HCT116 (cell line): ENCODE measurements around the gene CYSRT1. TPM values are rescaled to one million over a fixed set of nuclear protein-coding genes. Genes with fewer than 3 reads are reported as not detected.

Experiments
- ATAC-seq: fragments of 200-7000 bp; cut with Tn5 transposase; 2 replicates; pipeline ENCODE4 v1.9.1; 2020; ENCODE audit warnings: mild to moderate bottlenecking, moderate library complexity
- BruUV-seq: library from RNA; stranded (reverse); fragments of 400-500 nt; replicated peaks from 2 replicates; lab custom pipeline; 2021; lab: Mats Ljungman, UMichigan
- CTCF ChIA-PET: fragments of 300-600 bp; sonication (Branson Sonifier 250); formaldehyde crosslinking; loops from one replicate; lab custom pipeline; 2021; ENCODE audit warnings: antibody characterized with exemption; lab: Charles Lee
- POLR2A ChIA-PET: fragments of 300-600, 350-600 bp; sonication (Branson Sonifier 250); formaldehyde crosslinking; loops from one replicate; lab custom pipeline; 2021; ENCODE audit warnings: antibody characterized with exemption; lab: Charles Lee
- RAD21 ChIA-PET, 2 experiments: fragments of 300-600 bp; sonication (Branson Sonifier 250); formaldehyde crosslinking; loops; one replicate each; lab custom pipeline; 2023; ENCODE audit warnings: low total read pairs in 2 of 2; ENCODE audit not compliant: uncharacterized antibody in 2 of 2, unreplicated experiment in 2 of 2, low non-redundant PET in 1 of 2; lab: Charles Lee
- DNase-seq: peaks from one replicate; pipeline ENCODE4 v3.0.0-alpha.2; 2010; ENCODE audit warnings: low read depth, low spot score
- H2AFZ ChIP-seq: fragments of 200-600 bp; shearing (Covaris generic), sonication (generic); 2 replicates; pipeline ENCODE4 v1.6.1; 2017; ENCODE audit warnings: low read depth, mixed run types, mixed read lengths, antibody characterized with exemption, low read length; ENCODE audit not compliant: poor library complexity, severe bottlenecking
- H3K27ac ChIP-seq: 2 replicates; pipeline ENCODE4 v1.5.1; 2012; ENCODE audit warnings: low read depth, low read length
- H3K27me3 ChIP-seq: fragments of 200-600 bp; sonication (generic); 2 replicates; pipeline ENCODE4 v1.6.1; 2016; ENCODE audit warnings: mixed run types, low read length, mixed read lengths; ENCODE audit not compliant: insufficient read depth
- H3K36me3 ChIP-seq, 2 experiments: fragments of 200-500 bp in 1 of 2; fragments of 200-600 bp in 1 of 2; sonication (Bioruptor generic) in 1 of 2; sonication (generic) in 1 of 2; 2 replicates each; pipeline versions ENCODE4 v1.5.1 to v1.6.1; 2014 to 2016; ENCODE audit warnings: low read length in 2 of 2, inconsistent platforms in 1 of 2, mixed read lengths in 1 of 2, mixed run types in 1 of 2; ENCODE audit not compliant: insufficient read depth in 2 of 2, control insufficient read depth in 1 of 2
- H3K4me1 ChIP-seq, 2 experiments: fragments of 200-600 bp in 1 of 2; sonication (generic) in 1 of 2; 2 replicates each; pipeline versions ENCODE4 v1.5.1 to v1.6.1; 2012 to 2017; ENCODE audit warnings: low read length in 2 of 2, inconsistent platforms in 1 of 2, mild to moderate bottlenecking in 1 of 2, mixed read lengths in 1 of 2, mixed run types in 1 of 2, moderate library complexity in 1 of 2; ENCODE audit not compliant: insufficient read depth in 2 of 2, control insufficient read depth in 1 of 2
- H3K4me2 ChIP-seq: fragments of 200-600 bp; sonication (generic); 2 replicates; pipeline ENCODE4 v1.6.1; 2017; ENCODE audit warnings: mixed run types, low read length, mixed read lengths
- H3K4me3 ChIP-seq, 2 experiments: fragments of 200-600 bp in 1 of 2; sonication (generic) in 1 of 2; replicated peaks in 1 of 2; 2 replicates each; pipeline ENCODE4 v1.5.1; 2011 to 2016; ENCODE audit warnings: low read length in 2 of 2, control low read depth in 1 of 2, low read depth in 1 of 2, mild to moderate bottlenecking in 1 of 2, mixed read lengths in 1 of 2, mixed run types in 1 of 2
- H3K79me2 ChIP-seq: fragments of 200-600 bp; sonication (generic); 2 replicates; pipeline ENCODE4 v1.6.1; 2017; ENCODE audit warnings: mild to moderate bottlenecking, mixed run types, low read length, moderate library complexity, mixed read lengths; ENCODE audit not compliant: insufficient read depth
- H3K9ac ChIP-seq: fragments of 200-600 bp; sonication (generic); 2 replicates; pipeline ENCODE4 v1.6.1; 2016; ENCODE audit warnings: low read length, mixed read lengths
- H3K9me2 ChIP-seq: fragments of 200-600 bp; sonication (generic), shearing (Covaris generic); 2 replicates; pipeline ENCODE4 v1.6.1; 2017; ENCODE audit warnings: mixed run types, mild to moderate bottlenecking, moderate library complexity; ENCODE audit not compliant: insufficient read depth
- H3K9me3 ChIP-seq, 2 experiments: fragments of 200-500 bp in 1 of 2; fragments of 200-600 bp in 1 of 2; sonication (Bioruptor generic) in 1 of 2; sonication (generic) in 1 of 2; 2 replicates each; pipeline ENCODE4 v1.6.1; 2014 to 2017; ENCODE audit warnings: low read length in 2 of 2, mixed read lengths in 2 of 2, inconsistent platforms in 1 of 2, low read depth in 1 of 2, mild to moderate bottlenecking in 1 of 2, mixed run types in 1 of 2, moderate library complexity in 1 of 2; ENCODE audit not compliant: control insufficient read depth in 1 of 2, insufficient read depth in 1 of 2
- H4K20me1 ChIP-seq: fragments of 200-600 bp; sonication (generic), shearing (Covaris generic); 2 replicates; pipeline ENCODE4 v1.6.1; 2017; ENCODE audit warnings: mixed run types, mild to moderate bottlenecking, moderate library complexity; ENCODE audit not compliant: insufficient read depth
- ELF1 ChIP-seq: IDR thresholded peaks from 2 replicates; pipeline ENCODE4 v1.6.1; 2012; ENCODE audit warnings: low read depth, borderline replicate concordance
- EZH2 ChIP-seq: fragments of 200-600 bp; sonication (generic); IDR thresholded peaks from 2 replicates; pipeline ENCODE4 v1.6.1; 2017; ENCODE audit warnings: antibody characterized with exemption, mixed run types
- EZH2phosphoT487 ChIP-seq: fragments of 200-600 bp; IDR thresholded peaks from 2 replicates; pipeline ENCODE4 v1.6.1; 2018; ENCODE audit warnings: antibody characterized with exemption, borderline replicate concordance
- JUND ChIP-seq: IDR thresholded peaks from 2 replicates; pipeline ENCODE4 v1.6.1; 2012
- POLR2A ChIP-seq: IDR thresholded peaks from 2 replicates; pipeline ENCODE4 v1.7.0; 2011; ENCODE audit warnings: borderline replicate concordance; ENCODE audit not compliant: insufficient read depth, insufficient read length; ENCODE audit errors: extremely low read depth
- SP1 ChIP-seq: IDR thresholded peaks from 2 replicates; pipeline ENCODE4 v1.6.1; 2012; ENCODE audit warnings: low read depth
- TCF7L2 ChIP-seq: IDR thresholded peaks from 2 replicates; pipeline ENCODE4 v1.7.0; 2011; ENCODE audit warnings: borderline replicate concordance, inconsistent platforms; ENCODE audit not compliant: insufficient read depth, insufficient read length; ENCODE audit errors: extremely low read depth
- YY1 ChIP-seq: IDR thresholded peaks from 2 replicates; pipeline ENCODE4 v1.6.1; 2011; ENCODE audit warnings: low read length, low read depth, moderate library complexity, mild to moderate bottlenecking; ENCODE audit not compliant: insufficient replicate concordance; ENCODE audit errors: extremely low read depth
- ZFX ChIP-seq: fragments of 450-650 bp; IDR thresholded peaks from 2 replicates; pipeline ENCODE4 v1.6.1; 2017
- intact Hi-C: fragments of 100-400 bp; cut with micrococcal nuclease; formaldehyde crosslinking; loops from 2 replicates; pipeline ENCODE4 v1.10.0; 2022
- total RNA-seq: library from RNA; stranded (reverse); gene quantifications from one replicate; pipeline ENCODE4 v1.2.1, GENCODE V29; 2021; ENCODE audit not compliant: unreplicated experiment

Gene CYSRT1
- total RNA-seq, 1 experiment from 2014 or later: 4.3 TPM

- Histone ChIP-seq H4K20me1 (no peaks in the 10 kb centered on the region), H2AFZ (no peak overlapping the region), H3K4me1 (peaks cover 21 to 42% of the 10 kb centered on the region in 2 experiments), H3K79me2 (peaks cover 21% of the 10 kb centered on the region), H3K36me3 (peaks cover 6 to 13% of the 10 kb centered on the region in 2 experiments; a peak in 3 of 4 replicates), H3K9ac (no peak overlapping the region), H3K27me3 (no peaks in the 10 kb centered on the region), H3K27ac (peak overlapping the region; percentile 91; the same call in 1 of the 2 replicates), H3K9me2 (no peaks in the 10 kb centered on the region), H3K4me3 (no peak overlapping the region), H3K4me2 (0 out of 2 replicates have a peak overlapping the region, but pooled peaks have one; percentile 9), H3K9me3 (no peaks in the 10 kb centered on the region)
- intact Hi-C loops: no loop called here
- ChIA-PET RAD21 (no interaction called here), CTCF (interaction anchor here (1.0 kb wide), 1 partner anchor 16 kb away, joined by 3 read pairs; no protein-coding TSS in a partner anchor), POLR2A (interaction anchor here (0.9 to 5.9 kb wide), 2 partner anchors 11 to 12 kb away, joined by 3 to 39 read pairs; partner anchors contain the start of gene TUBB4B)
- no peak for DNase-seq
- TF ChIP-seq EZH2phosphoT487 (no peak), SP1 (no peak), POLR2A (no peak), ZFX (no peak), YY1 (no peak), ELF1 (no peak), EZH2 (no peak), JUND (no peak), TCF7L2 (no peak)
- no TSS peak for BruUV-seq
- peak; percentile 41 for ATAC-seq
These were observed 27.9 kb downstream of the CYSRT1 start for GRCh38 chr9:137252555-137253506.
